ENCODE results near the gene NMNAT2. TPM values are rescaled to one million over a fixed set of nuclear protein-coding genes. Genes with fewer than 3 reads are reported as not detected.
A peak's percentile ranks its signal among the peaks of the same experiment; 100 is the strongest.

The NMNAT2 gene
- total RNA-seq, 1 donor from 2014 or later, result 0.20 TPM

DNA sequence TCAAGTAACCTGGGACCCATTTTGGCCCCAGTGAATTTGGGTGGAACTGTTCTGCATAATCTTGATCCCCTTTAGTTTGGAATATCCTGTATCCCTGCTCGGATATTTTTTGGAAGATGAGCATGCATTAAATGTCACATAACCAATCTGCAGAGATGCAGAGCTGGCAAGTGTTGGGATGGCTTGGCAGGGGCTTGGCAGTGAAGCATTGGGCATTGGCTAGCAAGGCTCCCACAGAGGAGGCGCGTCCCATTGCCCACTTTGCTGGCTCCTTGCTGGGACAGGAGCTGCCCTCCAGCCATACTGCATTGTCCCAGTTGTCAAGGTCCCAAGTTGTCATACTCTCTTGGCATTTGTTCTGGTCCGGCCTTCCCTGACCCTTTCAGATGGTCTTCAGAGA lies 202.2 kb downstream of the NMNAT2 start:
- no peak for DNase-seq (ENCODE audit: low read depth in 2 of 2)

DNA sequence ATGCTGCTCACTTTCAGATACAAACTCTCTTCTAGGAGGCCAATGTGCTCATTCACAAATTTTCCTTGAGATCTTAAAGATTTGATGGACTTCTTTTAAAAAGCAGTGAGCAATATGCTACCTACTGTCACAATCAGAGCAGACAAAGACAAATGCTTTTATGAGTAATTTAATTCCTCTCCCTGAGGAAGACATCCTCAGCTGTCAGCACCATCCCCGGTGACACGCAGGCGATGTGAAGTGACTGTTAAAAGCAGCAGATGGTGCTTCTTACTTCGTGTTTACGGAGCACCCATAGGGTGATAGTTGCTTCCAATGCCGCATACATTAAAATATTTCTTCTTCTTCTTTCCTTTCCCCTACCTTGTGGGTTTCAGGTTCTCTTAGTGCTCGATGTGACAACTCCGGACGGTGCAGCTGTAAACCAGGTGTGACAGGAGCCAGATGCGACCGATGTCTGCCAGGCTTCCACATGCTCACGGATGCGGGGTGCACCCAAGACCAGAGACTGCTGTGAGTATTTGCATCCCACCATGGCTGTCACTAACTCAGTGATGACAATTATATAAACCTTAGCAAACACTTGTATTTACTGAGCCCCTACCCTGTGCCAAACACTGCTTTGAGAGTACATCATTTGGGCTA lies 203.0 kb downstream of the NMNAT2 start:
- DNase-seq (ENCODE audit: low read depth in 2 of 2), result no peak

DNA sequence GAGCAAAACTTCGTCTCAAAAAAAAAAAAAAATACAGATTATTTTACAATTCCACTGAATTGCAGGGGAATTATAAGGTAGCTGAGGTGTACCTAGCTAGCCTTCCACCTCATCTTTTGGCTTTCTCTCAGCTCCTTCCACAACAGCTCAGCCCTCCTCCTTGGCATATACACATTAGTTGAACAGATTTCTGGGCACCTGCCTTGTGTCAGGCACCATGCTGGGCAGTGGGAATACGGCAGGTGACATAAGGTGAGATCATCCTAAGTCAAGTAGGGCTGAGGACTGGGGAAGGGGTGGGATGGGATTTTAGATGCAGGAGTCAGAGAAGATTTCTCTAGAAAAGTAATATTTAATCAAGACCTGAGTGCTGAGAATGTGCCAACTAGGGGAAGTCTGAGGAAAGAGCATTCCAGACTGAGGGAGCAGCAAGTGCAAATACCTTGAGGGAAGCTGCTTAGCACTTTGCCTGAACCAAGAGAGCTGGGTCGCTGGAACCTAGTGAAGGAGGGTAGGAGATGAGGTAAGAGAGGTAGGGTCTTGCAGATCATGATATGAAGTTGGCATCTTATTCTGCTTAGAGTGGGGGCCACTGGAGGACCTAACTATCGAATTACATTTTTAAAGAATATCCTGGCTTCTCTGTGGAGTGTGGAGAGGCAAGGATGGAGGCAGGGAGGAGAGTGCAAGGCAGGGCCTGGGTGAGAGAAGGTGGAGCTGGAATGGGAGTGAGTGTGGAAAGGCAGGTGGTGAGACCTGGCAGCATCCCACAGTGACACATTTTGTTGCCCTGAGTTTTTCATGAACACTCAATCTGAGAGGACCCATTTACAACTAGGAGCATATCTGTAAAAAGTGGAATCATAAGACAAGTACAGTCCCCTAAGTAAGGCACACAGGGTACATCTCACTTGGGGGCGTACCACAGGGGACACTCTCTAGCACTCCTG lies 203.9 kb downstream of the NMNAT2 start:
- no peak for DNase-seq (ENCODE audit: low read depth in 2 of 2)

DNA sequence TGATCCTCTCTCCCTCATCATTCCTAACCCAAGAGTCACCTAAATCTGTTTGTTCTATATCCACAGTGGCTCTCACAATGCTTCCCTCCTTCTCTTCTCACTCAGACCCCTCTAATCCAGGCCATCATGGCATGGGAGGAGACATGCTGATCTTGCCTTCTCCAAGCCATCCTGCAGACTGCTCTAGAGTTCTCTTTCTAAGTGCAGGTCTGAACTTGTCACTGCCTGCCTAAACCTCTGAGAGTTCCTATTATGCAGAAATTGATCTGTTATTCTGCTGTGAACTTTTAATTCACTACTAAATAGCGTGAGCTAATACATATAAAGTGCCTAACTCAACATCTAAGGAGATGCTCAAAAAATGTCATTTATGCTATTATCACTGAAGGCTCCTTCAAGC lies 205.3 kb downstream of the NMNAT2 start:
- DNase-seq (ENCODE audit: low read depth in 2 of 2), result no peak

DNA sequence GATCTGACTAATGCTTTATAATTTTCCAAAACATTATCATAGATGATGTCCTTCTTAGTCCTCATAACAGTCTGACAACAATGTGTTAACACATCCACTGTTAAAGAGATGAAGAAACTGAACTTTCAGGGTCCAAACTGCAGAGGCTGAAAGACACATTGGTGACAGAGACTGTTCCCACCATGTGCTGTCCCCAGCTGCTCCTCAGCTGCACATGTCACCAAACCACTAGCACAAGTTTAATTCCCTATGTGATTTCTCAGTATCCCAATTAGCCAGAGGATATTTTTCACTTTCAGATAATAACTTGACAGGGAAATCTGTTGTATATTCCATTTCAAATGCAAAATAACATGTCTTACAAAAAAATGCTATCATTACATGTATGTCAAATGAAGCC lies 207.5 kb downstream of the NMNAT2 start:
- no peak for DNase-seq (ENCODE audit: low read depth in 2 of 2)

DNA sequence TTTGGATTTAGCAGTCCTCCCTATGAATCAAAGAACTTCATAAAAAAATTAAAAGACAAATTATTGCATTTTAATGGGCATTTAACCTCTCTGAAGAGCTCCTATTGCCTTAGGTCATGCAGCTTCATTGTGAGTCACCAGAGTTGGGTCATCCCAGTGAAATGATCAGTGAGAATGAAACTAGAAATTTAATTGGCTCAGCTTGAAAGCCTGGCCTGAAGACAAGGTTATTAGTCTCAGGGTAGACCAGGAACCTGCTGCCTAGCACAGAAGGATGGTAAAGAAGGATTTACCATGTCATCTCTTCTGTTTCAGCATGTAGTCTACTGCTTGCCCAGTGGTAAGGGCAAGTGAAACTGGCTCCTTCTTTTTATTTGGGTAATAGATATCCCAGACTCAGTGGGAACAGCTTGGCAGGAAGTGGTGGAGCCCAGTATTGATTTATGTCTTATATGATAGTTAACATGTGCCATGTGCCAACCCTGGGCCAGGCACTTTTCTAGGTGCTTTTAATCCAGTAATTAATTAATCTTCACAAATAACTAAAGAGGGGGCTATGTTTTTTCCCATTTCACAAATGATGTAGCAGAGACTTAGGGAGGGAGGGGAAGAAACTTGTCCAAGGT lies 208.5 kb downstream of the NMNAT2 start:
- DNase-seq (ENCODE audit: low read depth in 2 of 2), result peak; percentile 27 to 80

DNA sequence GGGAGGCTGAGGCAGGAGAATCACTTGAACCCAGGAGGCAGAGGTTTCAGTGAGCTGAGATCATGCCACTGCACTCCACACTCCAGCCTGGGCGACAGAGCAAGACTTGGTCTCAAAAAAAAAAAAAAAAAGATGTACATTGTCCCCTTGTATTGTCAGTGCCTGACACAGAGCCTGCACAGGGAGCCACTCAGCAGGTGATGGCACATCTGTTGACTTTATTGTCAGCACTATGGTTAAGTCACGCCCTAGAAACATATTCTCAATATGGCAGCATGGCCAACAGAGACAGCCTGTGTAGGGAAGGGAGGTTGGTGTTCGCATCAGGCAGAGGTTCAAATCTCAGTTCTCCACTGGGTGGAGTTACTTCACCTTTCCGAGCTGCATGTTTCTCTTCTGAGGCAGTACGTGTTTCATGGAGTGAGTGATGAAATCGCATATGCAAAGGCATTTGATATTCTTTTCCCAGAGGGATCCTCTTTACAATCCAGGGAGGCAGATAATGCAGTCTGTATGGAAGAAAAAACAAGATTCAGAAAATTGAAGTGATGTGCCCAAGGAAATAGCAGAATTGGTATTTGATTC lies 211.6 kb downstream of the NMNAT2 start:
- DNase-seq (ENCODE audit: low read depth in 2 of 2), result no peak

DNA sequence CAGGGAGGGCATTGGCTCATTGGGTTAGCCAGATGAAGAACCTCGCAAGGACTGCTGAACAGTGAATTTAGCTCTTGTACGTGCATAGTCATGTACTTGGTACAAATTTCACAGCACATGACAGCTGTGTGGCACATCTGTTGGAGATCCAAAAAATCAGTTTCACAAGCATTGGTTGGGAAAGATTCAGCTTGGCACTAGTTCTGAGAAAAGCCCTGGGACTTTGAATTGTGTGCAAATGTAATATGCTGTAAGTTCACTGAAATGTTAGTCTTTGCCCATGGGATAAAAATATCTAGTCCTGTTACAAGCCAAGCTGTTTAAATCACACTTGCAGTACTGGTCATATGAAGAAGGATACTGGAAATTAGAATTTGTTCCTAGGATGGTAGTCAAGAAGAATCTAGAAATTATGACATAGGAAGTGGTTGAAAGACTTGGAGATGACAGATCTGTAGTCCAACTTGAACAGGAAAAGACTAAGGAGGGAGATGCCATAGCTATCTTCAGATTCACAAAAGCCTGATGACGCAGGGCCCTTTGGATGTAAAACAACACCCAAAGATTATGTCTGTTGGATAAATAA lies 212.9 kb downstream of the NMNAT2 start:
- peak in 1 of 2 donors; percentile 74 for DNase-seq (ENCODE audit: low read depth in 2 of 2)

DNA sequence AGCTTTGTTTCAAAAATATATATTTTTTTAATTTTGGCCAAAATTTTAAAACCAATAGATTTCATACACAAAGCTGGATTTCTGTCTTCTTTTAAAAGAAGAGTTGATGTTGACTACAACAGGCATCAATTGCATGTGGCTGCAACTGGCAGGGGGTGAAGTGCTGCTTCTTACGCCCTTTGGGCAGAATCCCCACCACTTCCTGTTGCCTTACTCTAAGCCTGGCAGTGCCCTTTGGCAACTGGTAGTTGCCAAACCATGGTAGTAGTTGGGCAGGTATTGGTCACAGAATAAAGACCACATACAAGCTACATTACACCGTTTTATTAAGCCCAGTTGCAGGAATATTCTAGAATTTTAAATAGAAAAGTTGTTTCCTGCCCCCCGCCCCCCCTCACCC lies 215.1 kb downstream of the NMNAT2 start:
- DNase-seq (ENCODE audit: low read depth in 2 of 2), result no peak

DNA sequence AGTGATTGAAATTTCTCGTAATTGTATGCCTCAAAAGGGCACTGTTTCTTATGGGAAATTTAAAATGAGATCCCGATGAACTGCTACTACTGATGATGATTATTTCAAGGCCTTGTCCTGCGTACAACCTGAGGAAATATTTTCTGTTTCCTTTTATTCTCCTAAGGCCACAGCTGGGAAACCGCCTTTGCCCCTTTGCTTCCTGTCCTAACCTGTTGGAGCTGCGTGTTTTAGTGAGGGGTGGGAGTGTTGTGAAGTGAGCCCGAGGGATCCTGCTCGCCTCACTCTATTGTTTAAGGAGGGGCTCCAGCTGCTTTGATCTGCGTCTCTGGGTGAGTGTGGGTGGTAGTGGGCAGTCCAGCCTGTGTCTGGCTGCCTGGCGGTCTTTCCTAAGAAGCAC lies 217.7 kb downstream of the NMNAT2 start:
- DNase-seq (ENCODE audit: low read depth in 2 of 2), result peak; percentile 52 to 63

DNA sequence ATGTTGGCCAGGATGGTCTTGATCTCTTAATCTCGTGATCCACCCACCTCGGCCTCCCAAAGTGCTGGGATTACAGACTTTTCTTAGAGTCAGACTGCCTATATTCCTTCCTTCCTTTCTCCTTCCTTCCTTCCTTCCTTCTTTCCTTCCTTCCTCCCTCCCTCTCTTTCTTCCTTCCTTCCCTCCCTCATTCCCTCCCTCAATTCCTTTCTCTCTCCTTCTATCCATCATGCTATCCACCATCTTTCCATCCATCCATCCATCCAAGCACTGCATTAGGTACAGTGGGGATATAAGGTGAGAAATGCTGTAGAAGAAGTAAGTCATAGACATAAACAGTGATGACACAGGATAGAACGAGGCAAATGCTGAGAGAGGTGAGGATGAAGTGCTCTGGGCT lies 218.9 kb downstream of the NMNAT2 start:
- DNase-seq (ENCODE audit: low read depth in 2 of 2), result no peak

DNA sequence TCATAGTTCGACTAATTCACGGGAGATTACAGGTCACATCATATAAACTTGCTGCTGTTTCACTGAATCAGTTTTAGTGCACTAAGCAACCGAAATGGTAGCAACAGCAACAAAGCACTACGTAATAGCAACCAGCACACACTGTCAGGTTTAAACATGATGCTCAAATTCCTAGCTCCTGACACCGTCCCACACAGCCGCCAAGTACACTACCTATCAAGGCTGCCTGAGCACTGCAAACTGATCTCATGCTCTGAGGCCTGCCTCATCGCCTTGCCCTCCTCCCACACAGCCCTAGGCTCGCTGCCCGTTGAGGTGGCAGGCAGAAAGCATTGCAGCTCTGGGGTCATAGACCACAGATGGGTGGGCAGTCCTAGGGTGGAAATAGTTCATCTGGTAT lies 219.7 kb downstream of the NMNAT2 start:
- DNase-seq (ENCODE audit: low read depth in 2 of 2), result no peak

Other genes with a start within 250 kb of the NMNAT2 start
- 1.1 and 3.0 TPM in 2 replicates for gene LAMC2, start 232.1 kb downstream of the NMNAT2 start, total RNA-seq
- 10.5 and 12.2 TPM in 2 replicates for gene SMG7, start 54.1 kb upstream of the NMNAT2 start, total RNA-seq
- gene NCF2, start 172.1 kb upstream of the NMNAT2 start, total RNA-seq, result under 0.01 TPM in 1 of 2 replicates, not detected in the other
- 85.6 and 144 TPM in 2 replicates for gene ARPC5, start 217.4 kb upstream of the NMNAT2 start, total RNA-seq
- gene APOBEC4, start 234.9 kb upstream of the NMNAT2 start, total RNA-seq, result not detected in 2 replicates